B cell (primary cell): ENCODE data around the gene HES2. TPM values are rescaled to one million over a fixed set of nuclear protein-coding genes. Genes with fewer than 3 reads are reported as not detected.
"Not testable (repeated sequence)": the region's sequence is repeated elsewhere in the genome, so short reads cannot be mapped to it uniquely, and the experiment has no call there.

Experiments
- ATAC-seq: fragments of 200-7000 bp; cut with Tn5 transposase; one replicate; pipeline ENCODE4 v1.10.0; 2021; ENCODE audit warnings: low read depth, mild to moderate bottlenecking, moderate number of reproducible peaks, moderate library complexity
- CTCF ChIA-PET: fragments of 350-600 bp; sonication (Branson Sonifier 250); formaldehyde crosslinking; loops from one replicate; lab custom pipeline; 2021; ENCODE audit warnings: antibody characterized with exemption, inconsistent platforms; lab: Charles Lee
- POLR2A ChIA-PET: fragments of 350-600 bp; sonication (Branson Sonifier 250); formaldehyde crosslinking; loops from one replicate; lab custom pipeline; 2021; ENCODE audit warnings: antibody characterized with exemption; lab: Charles Lee
- DNase-seq: peaks from one replicate; pipeline ENCODE4 v3.0.0; 2013
- H2AFZ ChIP-seq: 2 replicates; pipeline ENCODE4 v1.6.1; 2012; ENCODE audit warnings: mild to moderate bottlenecking, low read depth, low read length; ENCODE audit not compliant: insufficient read depth, poor library complexity, severe bottlenecking
- H3K27ac ChIP-seq, 2 donors: 1 replicate in 1 of 2; 2 replicates in 1 of 2; pipeline ENCODE4 v1.5.1; 2012 to 2013; ENCODE audit warnings: low read length in 2 of 2, mild to moderate bottlenecking in 2 of 2, moderate library complexity in 1 of 2
- H3K27me3 ChIP-seq, 4 experiments: fragments of 200-600 bp in 1 of 4; sonication (generic) in 1 of 4; replicated peaks in 1 of 4; 1 replicate in 2 of 4; 2 replicates in 2 of 4; pipeline versions ENCODE4 v1.6.1 to v1.7.0; 2013 to 2016; ENCODE audit warnings: low read length in 3 of 4, mild to moderate bottlenecking in 2 of 4, mixed read lengths in 1 of 4, moderate library complexity in 1 of 4; ENCODE audit not compliant: insufficient read depth in 4 of 4, control insufficient read depth in 3 of 4; ENCODE audit errors: control extremely low read depth in 1 of 4
- H3K36me3 ChIP-seq, 2 experiments: replicated peaks in 1 of 2; 1 replicate in 1 of 2; 2 replicates in 1 of 2; pipeline versions ENCODE4 v1.6.1 to v1.7.1; 2013; ENCODE audit warnings: low read length in 1 of 2; ENCODE audit not compliant: insufficient read depth in 2 of 2, control insufficient read depth in 1 of 2; ENCODE audit errors: control extremely low read depth in 1 of 2, extremely low read depth in 1 of 2
- H3K4me1 ChIP-seq, 2 donors: fragments of 200-600 bp in 1 of 2; sonication (generic) in 1 of 2; 1 replicate in 1 of 2; 2 replicates in 1 of 2; pipeline versions ENCODE4 v1.5.1 to v1.6.1; 2013 to 2017; ENCODE audit warnings: low read length in 2 of 2; ENCODE audit not compliant: control insufficient read depth in 2 of 2, insufficient read depth in 2 of 2
- H3K4me2 ChIP-seq: replicated peaks from 2 replicates; pipeline ENCODE3; 2012; ENCODE audit warnings: mild to moderate bottlenecking, low read depth, low read length; ENCODE audit not compliant: poor library complexity, severe bottlenecking
- H3K4me3 ChIP-seq, 5 experiments: fragments of 200-600 bp in 1 of 5; sonication (generic) in 1 of 5; 1 replicate in 3 of 5; 2 replicates in 2 of 5; pipeline versions ENCODE4 v1.5.1 to v1.7.0; 2011 to 2016; ENCODE audit warnings: low read length in 4 of 5, mild to moderate bottlenecking in 4 of 5, low read depth in 2 of 5, control low read depth in 1 of 5, moderate library complexity in 1 of 5; ENCODE audit not compliant: insufficient read depth in 1 of 5; ENCODE audit errors: control extremely low read depth in 1 of 5, extremely low read depth in 1 of 5
- H3K79me2 ChIP-seq: fragments of 200-600 bp; sonication (generic); one replicate; pipeline ENCODE4 v1.6.0; 2016; ENCODE audit warnings: low read length; ENCODE audit not compliant: control insufficient read depth, insufficient read depth
- H3K9ac ChIP-seq: fragments of 200-600 bp; sonication (generic); 2 replicates; pipeline ENCODE4 v1.6.1; 2017; ENCODE audit warnings: mild to moderate bottlenecking, low read length, moderate library complexity
- H3K9me3 ChIP-seq, 3 donors: one replicate each; pipeline versions ENCODE4 v1.6.1 to v1.7.1; 2013; ENCODE audit warnings: low read length in 2 of 3; ENCODE audit not compliant: control insufficient read depth in 2 of 3, insufficient read depth in 1 of 3; ENCODE audit errors: control extremely low read depth in 1 of 3
- H4K20me1 ChIP-seq: 2 replicates; pipeline ENCODE4 v1.6.0; 2012; ENCODE audit warnings: mild to moderate bottlenecking, low read length; ENCODE audit not compliant: insufficient read depth, control insufficient read depth, poor library complexity, severe bottlenecking
- H3K27ac Mint-ChIP-seq: one replicate; pipeline ENCODE4 v1.8.0; 2021; ENCODE audit warnings: mixed read lengths
- H3K27me3 Mint-ChIP-seq: one replicate; pipeline ENCODE4 v1.8.0; 2021; ENCODE audit warnings: mixed read lengths
- H3K4me1 Mint-ChIP-seq: one replicate; pipeline ENCODE4 v1.8.0; 2021; ENCODE audit warnings: mixed read lengths
- H3K4me3 Mint-ChIP-seq: one replicate; pipeline ENCODE4 v1.8.0; 2021; ENCODE audit warnings: mixed read lengths
- H3K9me3 Mint-ChIP-seq: one replicate; pipeline ENCODE4 v1.8.0; 2022; ENCODE audit warnings: mixed read lengths; ENCODE audit not compliant: insufficient read depth
- WGBS: methylation state at CpG from one replicate; pipeline ENCODE4 v1.1.5; 2013; ENCODE audit warnings: missing lambda C conversion rate; ENCODE audit not compliant: insufficient coverage; 5-methylcytosine and 5-hydroxymethylcytosine counted together
- intact Hi-C: fragments of 100-400 bp; cut with micrococcal nuclease; formaldehyde crosslinking; loops from one replicate; pipeline ENCODE4 v1.10.0; 2022
- polyA plus RNA-seq: library from polyadenylated mRNA; depleted of rRNA; stranded (reverse); fragments of >200 nt; gene quantifications from 2 replicates; pipeline ENCODE4 v1.2.3, GENCODE V29; 2012
- small RNA-seq: library from RNA; depleted of rRNA; stranded (forward); fragments of <200 nt; gene quantifications from one replicate; pipeline ENCODE3, GENCODE V24; 2012; ENCODE audit warnings: low replicate concordance, low read depth; ENCODE audit not compliant: insufficient read length
- total RNA-seq, 2 donors: library from RNA; stranded (reverse); fragments of 120-200 nt in 1 of 2; gene quantifications; 1 replicate in 1 of 2; 2 replicates in 1 of 2; pipeline versions ENCODE4 v1.2.3 to v1.2.4, GENCODE V29; 2013 to 2022
- TF ChIP-seq, protein P1 (sequence below): fragments of 200-600 bp; IDR thresholded peaks from one replicate; pipeline ENCODE4 v1.8.0; 2022; ENCODE audit warnings: antibody characterized with exemption, mild to moderate bottlenecking

Gene HES2
- total and polyA plus RNA-seq, 2 donors (not counting 1 experiment from before 2014, with no cell fraction given): not detected

DNA sequence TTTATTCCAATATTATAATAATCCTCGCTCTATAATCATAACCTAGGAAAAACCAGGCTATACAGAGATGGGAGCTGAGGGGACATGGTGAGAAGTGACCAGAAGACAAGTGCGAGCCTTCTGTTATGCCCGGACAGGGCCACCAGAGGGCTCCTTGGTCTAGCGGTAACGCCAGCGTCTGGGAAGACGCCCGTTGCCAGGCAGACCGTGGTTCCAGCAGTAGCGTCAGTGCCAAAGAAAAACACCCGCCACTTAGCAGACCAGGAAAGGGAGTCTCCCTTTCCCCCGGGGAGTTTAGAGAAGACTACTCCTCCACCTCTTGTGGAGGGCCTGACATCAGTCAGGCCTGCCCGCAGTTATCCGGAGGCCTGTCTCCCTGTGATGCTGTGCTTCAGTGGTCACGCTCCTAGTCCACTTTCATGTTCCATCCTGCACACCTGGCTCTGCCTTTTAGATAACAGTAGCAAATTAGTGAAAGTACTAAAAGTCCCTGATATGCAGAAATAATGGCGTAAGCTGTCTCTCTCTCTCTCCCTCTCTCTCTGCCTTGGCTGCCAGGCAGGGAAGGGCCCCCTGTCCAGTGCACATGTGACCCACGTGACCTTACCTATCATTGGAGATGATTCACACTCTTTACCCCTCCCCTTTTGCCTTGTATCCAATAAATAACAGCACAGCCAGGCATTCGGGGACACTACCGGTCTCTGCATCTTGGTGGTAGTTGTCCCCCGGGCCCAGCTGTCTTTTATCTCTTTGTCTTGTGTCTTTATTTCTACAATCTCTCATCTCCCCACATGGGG, 56.4 kb downstream of the HES2 start:
- WGBS: 38% methylated on average over 16 of the region's 20 CpGs
- H3K79me2 ChIP-seq, ATAC-seq, H3K27me3 ChIP-seq, H2AFZ ChIP-seq, intact Hi-C loops, H3K9ac ChIP-seq, H3K4me3 ChIP-seq, H3K27ac Mint-ChIP-seq, H3K27me3 Mint-ChIP-seq, POLR2A ChIA-PET, H3K9me3 Mint-ChIP-seq, H3K36me3 ChIP-seq, H3K4me3 Mint-ChIP-seq, H3K4me2 ChIP-seq, H3K27ac ChIP-seq, H4K20me1 ChIP-seq: not testable (repeated sequence)
- CTCF ChIA-PET: interaction anchor here (0.7 to 6.5 kb wide), 7 partner anchors 15 to 117 kb away, joined by 4 to 89 read pairs (median 7); partner anchors contain the start of gene ACOT7
- Histone ChIP-seq H3K9me3 (peaks cover 0 to 12% (median 2%) of the 10 kb centered on the region in 3 donors), H3K4me1 (peaks cover 21 to 29% of the 10 kb centered on the region in 2 donors)
- DNase-seq: peak; percentile 46
- TF ChIP-seq, protein P1, sequence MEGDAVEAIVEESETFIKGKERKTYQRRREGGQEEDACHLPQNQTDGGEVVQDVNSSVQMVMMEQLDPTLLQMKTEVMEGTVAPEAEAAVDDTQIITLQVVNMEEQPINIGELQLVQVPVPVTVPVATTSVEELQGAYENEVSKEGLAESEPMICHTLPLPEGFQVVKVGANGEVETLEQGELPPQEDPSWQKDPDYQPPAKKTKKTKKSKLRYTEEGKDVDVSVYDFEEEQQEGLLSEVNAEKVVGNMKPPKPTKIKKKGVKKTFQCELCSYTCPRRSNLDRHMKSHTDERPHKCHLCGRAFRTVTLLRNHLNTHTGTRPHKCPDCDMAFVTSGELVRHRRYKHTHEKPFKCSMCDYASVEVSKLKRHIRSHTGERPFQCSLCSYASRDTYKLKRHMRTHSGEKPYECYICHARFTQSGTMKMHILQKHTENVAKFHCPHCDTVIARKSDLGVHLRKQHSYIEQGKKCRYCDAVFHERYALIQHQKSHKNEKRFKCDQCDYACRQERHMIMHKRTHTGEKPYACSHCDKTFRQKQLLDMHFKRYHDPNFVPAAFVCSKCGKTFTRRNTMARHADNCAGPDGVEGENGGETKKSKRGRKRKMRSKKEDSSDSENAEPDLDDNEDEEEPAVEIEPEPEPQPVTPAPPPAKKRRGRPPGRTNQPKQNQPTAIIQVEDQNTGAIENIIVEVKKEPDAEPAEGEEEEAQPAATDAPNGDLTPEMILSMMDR: peak; percentile 53
- H3K4me1 Mint-ChIP-seq: peaks cover 19% of the 10 kb centered on the region

Small RNA genes within 50 kb of the gene (small RNA-seq; reads per million reads assigned to genes)
- gene MIR4252: not detected

Other genes with a start within 250 kb of the HES2 start
- 0.07 and 0.20 TPM in 2 replicates for gene CHD5, start 239.6 kb downstream of the HES2 start, total RNA-seq
- gene CHD5, start 239.6 kb downstream of the HES2 start, polyA plus RNA-seq: 0.18 and 0.22 TPM in 2 replicates
- gene RPL22, start 220.3 kb downstream of the HES2 start, total RNA-seq: 444 and 471 TPM in 2 replicates
- gene RPL22, start 220.3 kb downstream of the HES2 start, polyA plus RNA-seq: 70.9 and 123 TPM in 2 replicates
- 1.5 and 2.5 TPM in 2 replicates for gene RNF207, start 213.8 kb downstream of the HES2 start, total RNA-seq
- gene RNF207, start 213.8 kb downstream of the HES2 start, polyA plus RNA-seq: 5.0 and 6.8 TPM in 2 replicates
- 12.4 and 13.5 TPM in 2 replicates for gene ICMT, start 184.0 kb downstream of the HES2 start, total RNA-seq
- 2.9 and 5.0 TPM in 2 replicates for gene ICMT, start 184.0 kb downstream of the HES2 start, polyA plus RNA-seq
- not detected in 2 replicates for gene HES3, start 175.7 kb downstream of the HES2 start, total RNA-seq
- gene HES3, start 175.7 kb downstream of the HES2 start, polyA plus RNA-seq: not detected in 2 replicates
- 0.20 and 0.27 TPM in 2 replicates for gene GPR153, start 158.8 kb downstream of the HES2 start, total RNA-seq
- 0.04 and 0.09 TPM in 2 replicates for gene GPR153, start 158.8 kb downstream of the HES2 start, polyA plus RNA-seq
- gene ACOT7, start 26.2 kb downstream of the HES2 start, total RNA-seq: 4.0 and 4.2 TPM in 2 replicates
- gene ACOT7, start 26.2 kb downstream of the HES2 start, polyA plus RNA-seq: 4.5 and 4.6 TPM in 2 replicates
- gene ESPN, start 4.9 kb upstream of the HES2 start, total RNA-seq: 0.25 TPM in 1 of 2 replicates, not detected in the other
- 0.07 and 0.19 TPM in 2 replicates for gene ESPN, start 4.9 kb upstream of the HES2 start, polyA plus RNA-seq
- 2.6 and 2.7 TPM in 2 replicates for gene TNFRSF25, start 46.3 kb upstream of the HES2 start, total RNA-seq
- 7.1 and 16.1 TPM in 2 replicates for gene TNFRSF25, start 46.3 kb upstream of the HES2 start, polyA plus RNA-seq
- 0.20 and 0.49 TPM in 2 replicates for gene PLEKHG5, start 71.7 kb upstream of the HES2 start, total RNA-seq
- gene PLEKHG5, start 71.7 kb upstream of the HES2 start, polyA plus RNA-seq: 0.13 TPM in 1 of 2 replicates, not detected in the other
- gene NOL9, start 134.6 kb upstream of the HES2 start, total RNA-seq: 49.5 and 56.7 TPM in 2 replicates
- 23.8 and 35.6 TPM in 2 replicates for gene NOL9, start 134.6 kb upstream of the HES2 start, polyA plus RNA-seq
- not detected in 2 replicates for gene TAS1R1, start 135.4 kb upstream of the HES2 start, total RNA-seq
- gene TAS1R1, start 135.4 kb upstream of the HES2 start, polyA plus RNA-seq: 0.09 TPM in 1 of 2 replicates, not detected in the other
- gene ZBTB48, start 160.1 kb upstream of the HES2 start, total RNA-seq: 65.6 and 79.0 TPM in 2 replicates
- 100 and 103 TPM in 2 replicates for gene ZBTB48, start 160.1 kb upstream of the HES2 start, polyA plus RNA-seq
- gene KLHL21, start 182.9 kb upstream of the HES2 start, total RNA-seq: 29.9 and 31.0 TPM in 2 replicates
- 9.6 and 14.4 TPM in 2 replicates for gene KLHL21, start 182.9 kb upstream of the HES2 start, polyA plus RNA-seq
- gene PHF13, start 193.8 kb upstream of the HES2 start, total RNA-seq: 10.6 and 11.0 TPM in 2 replicates
- gene PHF13, start 193.8 kb upstream of the HES2 start, polyA plus RNA-seq: 5.2 and 5.3 TPM in 2 replicates
- 24.6 and 30.4 TPM in 2 replicates for gene THAP3, start 204.9 kb upstream of the HES2 start, total RNA-seq
- 20.2 and 23.9 TPM in 2 replicates for gene THAP3, start 204.9 kb upstream of the HES2 start, polyA plus RNA-seq